HG03097 (cell line): ENCODE results near the gene CNOT4.
"Not testable (repeated sequence)": the region's sequence is repeated elsewhere in the genome, so short reads cannot be mapped to it uniquely, and the experiment has no call there.

Experiments used
- ATAC-seq: cut with Tn5 transposase; IDR thresholded peaks from one replicate; pipeline ENCODE4 v1.9.1; 2021; ENCODE audit not compliant: unreplicated experiment, low FRiP score

CNOT4 gene

GRCh38 chr7:135334830-135335543, 174.9 kb downstream of the CNOT4 start:
- no peak for ATAC-seq

- no peak for ATAC-seq
These were observed 176.0 kb downstream of the CNOT4 start for GRCh38 chr7:135333946-135334345.

- no peak for ATAC-seq
These were observed 176.7 kb downstream of the CNOT4 start for GRCh38 chr7:135333200-135333599.

GRCh38 chr7:135330088-135330487, 179.8 kb downstream of the CNOT4 start:
- ATAC-seq: no peak

GRCh38 chr7:135328526-135328925, 181.4 kb downstream of the CNOT4 start:
- ATAC-seq: no peak

GRCh38 chr7:135328053-135328452, 181.8 kb downstream of the CNOT4 start:
- ATAC-seq: no peak

GRCh38 chr7:135327458-135327857, 182.4 kb downstream of the CNOT4 start:
- ATAC-seq: no peak

- no peak for ATAC-seq
These were observed 183.1 kb downstream of the CNOT4 start for GRCh38 chr7:135326636-135327280.

- no peak for ATAC-seq
These were observed 187.1 kb downstream of the CNOT4 start for GRCh38 chr7:135322571-135323340.

GRCh38 chr7:135321556-135321955, 188.3 kb downstream of the CNOT4 start:
- no peak for ATAC-seq

- ATAC-seq: not testable (repeated sequence)
These were observed 188.9 kb downstream of the CNOT4 start for GRCh38 chr7:135320953-135321352.

GRCh38 chr7:135320268-135320667, 189.6 kb downstream of the CNOT4 start:
- no peak for ATAC-seq

GRCh38 chr7:135317676-135318325, 192.1 kb downstream of the CNOT4 start:
- no peak for ATAC-seq

GRCh38 chr7:135316648-135317313, 193.1 kb downstream of the CNOT4 start:
- ATAC-seq: no peak

- ATAC-seq: no peak
These were observed 195.9 kb downstream of the CNOT4 start for GRCh38 chr7:135313971-135314370.
